Measurements from ENCODE around the gene TLR9.

Gene TLR9

DNA sequence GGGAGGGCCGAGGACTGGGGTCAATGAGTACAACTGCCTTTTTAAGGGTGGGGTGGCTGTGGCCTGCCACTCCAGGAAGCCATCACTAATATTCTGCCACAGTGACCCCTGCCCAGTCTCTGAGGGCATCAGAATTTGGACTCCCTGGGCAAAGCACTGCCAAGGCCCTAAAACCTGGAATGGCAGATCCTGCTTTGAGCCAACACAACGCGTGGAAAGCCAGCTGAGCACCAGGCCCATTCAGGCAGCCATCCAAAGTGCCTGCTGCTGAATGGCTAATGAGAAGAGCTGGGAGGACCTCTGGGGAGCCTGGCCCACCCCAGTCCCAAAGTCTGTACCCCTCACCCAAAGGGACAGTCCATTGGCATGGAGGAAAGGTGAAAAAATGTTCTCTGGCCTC lies 8.5 kb upstream of the TLR9 start:
- H3K36me3 ChIP-seq (ENCODE audit: control insufficient read depth, insufficient read depth, low read length) = peaks cover 33% of the 10 kb centered on the region
- H3K4me1 ChIP-seq (ENCODE audit: control insufficient read depth, insufficient read depth, low read length) = peaks cover 21% of the 10 kb centered on the region
- no peak overlapping the region for H3K27ac ChIP-seq (ENCODE audit: low read depth, low read length)
- no peak overlapping the region for H3K4me3 ChIP-seq (ENCODE audit: low read length)
- no peak overlapping the region for H3K9ac ChIP-seq (ENCODE audit: low read length)
- H3K27me3 ChIP-seq (ENCODE audit: control insufficient read depth, insufficient read depth, low read length) = no peaks in the 10 kb centered on the region

DNA sequence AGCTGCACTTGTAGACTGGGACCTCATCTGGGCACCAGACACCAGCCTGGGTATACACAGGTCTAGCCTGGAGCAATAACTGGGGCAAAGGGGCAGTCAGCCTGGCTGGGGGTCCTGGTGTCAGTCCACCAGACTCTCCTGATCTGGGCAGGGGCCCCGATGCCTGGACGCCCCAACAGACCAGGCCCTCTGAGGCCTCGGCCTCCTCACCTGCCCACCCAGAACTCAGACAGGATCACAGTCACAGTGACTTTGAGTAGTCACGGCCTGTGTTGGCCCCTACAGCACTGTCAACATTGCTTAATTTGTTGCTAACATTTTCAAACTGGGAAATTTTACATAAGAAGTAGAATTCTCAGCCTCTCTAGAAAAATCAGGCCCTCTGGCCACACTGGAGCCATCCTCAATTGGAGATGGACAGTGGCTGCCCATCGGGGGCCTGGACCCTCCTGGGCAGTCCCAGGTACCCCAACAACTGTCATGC lies 7.7 kb upstream of the TLR9 start:
- H3K9ac ChIP-seq (ENCODE audit: low read length) = no peak overlapping the region
- no peak overlapping the region for H3K4me3 ChIP-seq (ENCODE audit: low read length)
- H3K36me3 ChIP-seq (ENCODE audit: control insufficient read depth, insufficient read depth, low read length) = peaks cover 34% of the 10 kb centered on the region
- peaks cover 18% of the 10 kb centered on the region for H3K4me1 ChIP-seq (ENCODE audit: control insufficient read depth, insufficient read depth, low read length)
- H3K27ac ChIP-seq (ENCODE audit: low read depth, low read length) = no peak overlapping the region
- no peaks in the 10 kb centered on the region for H3K27me3 ChIP-seq (ENCODE audit: control insufficient read depth, insufficient read depth, low read length)

DNA sequence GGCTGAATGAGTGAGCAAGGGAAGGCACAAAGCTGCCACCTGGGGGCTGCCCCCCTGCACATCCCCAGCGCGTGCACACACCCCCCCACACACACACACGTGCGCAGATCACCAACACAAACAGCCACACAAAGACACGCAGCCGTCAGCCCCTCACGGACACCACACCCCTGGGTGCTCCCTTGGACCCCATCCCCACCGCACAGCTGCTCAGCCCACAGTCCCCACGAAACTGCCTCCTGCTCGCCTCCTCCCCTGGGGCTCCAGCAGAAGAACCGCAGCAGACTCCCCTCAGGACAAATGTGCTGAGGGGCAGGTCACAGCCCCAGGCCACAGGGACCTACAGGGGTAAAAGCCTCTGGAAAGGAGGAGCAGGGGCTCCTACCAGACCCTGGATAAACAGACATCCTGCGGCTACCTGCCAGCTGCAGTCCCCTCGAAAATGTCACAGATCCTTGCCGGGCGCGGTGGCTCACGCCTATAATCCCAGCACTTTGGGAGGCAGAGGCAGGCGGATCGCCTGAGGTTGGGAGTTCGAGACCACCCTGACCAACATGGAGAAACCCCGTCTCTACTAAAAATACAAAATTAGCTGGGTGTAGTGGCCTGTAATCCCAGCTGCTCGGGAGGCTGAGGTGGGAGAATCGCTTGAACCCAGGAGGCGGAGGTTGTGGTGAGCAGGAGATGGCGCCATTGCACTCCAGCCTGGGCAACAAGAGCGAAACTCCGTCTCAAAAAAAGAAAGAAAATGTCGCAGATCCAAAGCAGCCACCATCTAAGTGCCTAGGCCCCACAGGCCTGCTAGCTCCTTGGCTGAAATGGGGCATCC lies 7.0 kb upstream of the TLR9 start:
- no peak overlapping the region for H3K27ac ChIP-seq (ENCODE audit: low read depth, low read length)
- no peak overlapping the region for H3K4me3 ChIP-seq (ENCODE audit: low read length)
- no peaks in the 10 kb centered on the region for H3K27me3 ChIP-seq (ENCODE audit: control insufficient read depth, insufficient read depth, low read length)
- peaks cover 34% of the 10 kb centered on the region for H3K36me3 ChIP-seq (ENCODE audit: control insufficient read depth, insufficient read depth, low read length)
- H3K4me1 ChIP-seq (ENCODE audit: control insufficient read depth, insufficient read depth, low read length) = peaks cover 12% of the 10 kb centered on the region
- H3K9ac ChIP-seq (ENCODE audit: low read length) = no peak overlapping the region

DNA sequence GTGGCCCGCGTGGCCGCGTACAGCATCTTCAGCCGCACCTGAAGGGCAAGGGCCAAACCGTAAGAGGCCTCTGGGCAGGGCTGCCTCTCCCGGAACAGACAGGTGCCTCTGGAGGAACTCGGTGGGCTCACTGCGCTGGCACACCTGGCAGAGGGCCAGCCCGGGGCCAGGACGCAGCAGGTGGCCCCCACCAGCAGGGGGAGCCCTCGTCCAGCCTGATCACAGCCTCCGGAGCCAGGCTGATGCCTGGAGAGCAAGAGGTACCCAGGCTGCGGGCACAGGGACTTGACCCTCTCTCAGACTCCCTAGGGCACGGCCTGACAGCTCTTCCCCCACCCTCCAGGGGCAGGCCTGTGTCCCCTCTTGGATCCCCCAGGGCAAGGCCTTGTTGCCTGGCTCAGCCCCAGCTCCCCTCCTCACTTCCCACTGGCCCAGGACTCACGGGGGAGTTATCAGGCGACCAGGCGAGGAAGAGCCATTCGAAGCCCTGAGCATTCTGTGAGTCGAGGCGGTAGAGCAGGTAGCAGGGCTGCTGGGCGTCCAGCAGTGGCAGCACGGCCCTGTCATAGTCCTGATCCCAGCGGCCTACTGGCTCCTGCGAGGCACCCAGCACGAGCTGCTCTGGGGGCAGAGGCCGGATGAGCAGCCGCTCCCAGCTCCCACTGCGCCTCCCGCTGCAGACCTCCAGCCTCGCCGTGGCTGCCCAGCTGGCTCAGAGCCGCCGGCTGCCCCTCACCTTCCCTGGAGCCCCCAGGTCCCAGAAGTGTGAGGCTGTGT lies 6.2 kb upstream of the TLR9 start:
- peaks cover 34% of the 10 kb centered on the region for H3K36me3 ChIP-seq (ENCODE audit: control insufficient read depth, insufficient read depth, low read length)
- H3K4me1 ChIP-seq (ENCODE audit: control insufficient read depth, insufficient read depth, low read length) = peaks cover 5% of the 10 kb centered on the region

DNA sequence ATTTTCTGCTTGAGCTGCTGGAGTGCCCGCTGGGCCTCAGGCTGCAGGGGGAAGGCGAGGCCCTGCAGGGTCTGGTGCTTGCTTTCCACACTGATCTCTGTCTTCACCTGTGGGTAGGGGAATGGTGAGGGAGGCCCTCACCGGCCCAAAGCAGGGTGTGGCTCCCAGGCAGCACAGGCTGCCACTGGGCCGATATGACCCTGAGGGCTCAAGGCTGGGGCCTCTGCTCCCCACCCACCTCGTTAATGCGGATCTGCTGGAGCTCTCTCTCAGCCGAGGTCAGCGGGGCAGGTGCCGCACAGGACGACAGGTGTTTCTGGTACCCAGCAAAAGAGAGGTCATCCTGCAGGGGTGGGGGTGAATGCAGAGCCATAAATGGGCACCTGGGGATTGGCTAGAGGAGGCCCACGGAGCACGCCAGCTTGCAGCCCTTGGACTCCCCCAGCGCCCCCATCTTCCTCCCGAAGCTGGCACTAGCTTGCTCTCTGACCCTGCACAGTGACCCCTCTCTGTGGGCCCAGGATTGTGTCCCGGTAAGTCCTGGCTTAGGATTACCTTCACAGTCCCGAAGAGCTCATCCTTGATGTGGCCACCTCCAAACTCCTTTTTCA lies 5.5 kb upstream of the TLR9 start:
- no peaks in the 10 kb centered on the region for H3K27me3 ChIP-seq (ENCODE audit: control insufficient read depth, insufficient read depth, low read length)
- H3K36me3 ChIP-seq (ENCODE audit: control insufficient read depth, insufficient read depth, low read length) = peaks cover 34% of the 10 kb centered on the region
- H3K4me1 ChIP-seq (ENCODE audit: control insufficient read depth, insufficient read depth, low read length) = peaks cover 4% of the 10 kb centered on the region
- H3K27ac ChIP-seq (ENCODE audit: low read depth, low read length) = no peak overlapping the region
- H3K9ac ChIP-seq (ENCODE audit: low read length) = no peak overlapping the region
- H3K4me3 ChIP-seq (ENCODE audit: low read length) = no peak overlapping the region

More for the DNA sequence above, 6.2 kb upstream of the TLR9 start:
- Histone ChIP-seq H3K9ac (ENCODE audit: low read length) (no peak overlapping the region), H3K27me3 (ENCODE audit: control insufficient read depth, insufficient read depth, low read length) (no peaks in the 10 kb centered on the region), H3K4me3 (ENCODE audit: low read length) (peak overlapping the region; percentile 21), H3K27ac (ENCODE audit: low read depth, low read length) (no peak overlapping the region)

DNA sequence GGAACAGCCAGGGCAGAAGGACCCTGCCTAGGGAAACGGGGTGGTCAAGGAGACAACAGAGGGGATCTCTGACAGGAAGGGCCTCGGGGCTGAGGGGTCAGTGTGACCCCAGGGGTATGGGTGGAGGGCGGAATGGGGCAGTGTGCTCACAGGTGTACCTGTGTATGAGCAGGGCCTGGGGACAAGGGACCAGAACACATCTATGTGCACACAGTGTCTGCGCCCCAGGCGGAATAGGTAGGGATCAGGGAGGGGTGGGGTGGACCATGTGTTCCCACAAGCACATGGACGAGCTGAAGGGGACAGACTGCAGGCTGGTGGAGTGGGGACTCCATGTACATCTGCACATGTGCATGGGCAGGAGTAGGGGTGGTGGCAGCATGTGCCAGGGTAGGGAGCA lies 5.0 kb upstream of the TLR9 start:
- no peak overlapping the region for H3K27ac ChIP-seq (ENCODE audit: low read depth, low read length)
- no peak overlapping the region for H3K4me3 ChIP-seq (ENCODE audit: low read length)
- no peak overlapping the region for H3K9ac ChIP-seq (ENCODE audit: low read length)
- H3K36me3 ChIP-seq (ENCODE audit: control insufficient read depth, insufficient read depth, low read length) = peaks cover 34% of the 10 kb centered on the region
- H3K4me1 ChIP-seq (ENCODE audit: control insufficient read depth, insufficient read depth, low read length) = peaks cover 1% of the 10 kb centered on the region
- H3K27me3 ChIP-seq (ENCODE audit: control insufficient read depth, insufficient read depth, low read length) = no peaks in the 10 kb centered on the region

DNA sequence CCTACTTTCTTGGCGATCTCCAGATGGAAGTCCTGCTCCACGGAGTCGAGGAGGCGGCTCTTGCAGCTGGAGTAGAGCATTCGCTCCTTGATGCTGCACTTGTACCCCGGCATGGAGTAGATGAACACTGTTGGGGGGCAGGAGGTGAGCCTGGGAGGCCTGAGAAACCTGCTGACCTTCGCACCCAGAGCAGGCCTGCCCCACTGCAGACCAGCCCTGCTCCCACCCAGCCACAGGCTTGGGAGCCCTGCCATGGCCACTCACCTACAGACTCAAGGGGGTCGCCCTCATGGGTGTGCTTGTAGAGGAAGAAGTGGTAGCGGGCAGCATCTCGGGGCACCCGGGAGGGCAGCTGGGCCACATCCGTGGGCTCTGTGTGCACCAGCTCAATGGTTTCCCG lies 4.2 kb upstream of the TLR9 start:
- H3K4me1 ChIP-seq (ENCODE audit: control insufficient read depth, insufficient read depth, low read length) = no peaks in the 10 kb centered on the region
- no peak overlapping the region for H3K4me3 ChIP-seq (ENCODE audit: low read length)
- H3K36me3 ChIP-seq (ENCODE audit: control insufficient read depth, insufficient read depth, low read length) = peaks cover 34% of the 10 kb centered on the region
- H3K9ac ChIP-seq (ENCODE audit: low read length) = no peak overlapping the region
- H3K27ac ChIP-seq (ENCODE audit: low read depth, low read length) = no peak overlapping the region
- H3K27me3 ChIP-seq (ENCODE audit: control insufficient read depth, insufficient read depth, low read length) = no peaks in the 10 kb centered on the region

DNA sequence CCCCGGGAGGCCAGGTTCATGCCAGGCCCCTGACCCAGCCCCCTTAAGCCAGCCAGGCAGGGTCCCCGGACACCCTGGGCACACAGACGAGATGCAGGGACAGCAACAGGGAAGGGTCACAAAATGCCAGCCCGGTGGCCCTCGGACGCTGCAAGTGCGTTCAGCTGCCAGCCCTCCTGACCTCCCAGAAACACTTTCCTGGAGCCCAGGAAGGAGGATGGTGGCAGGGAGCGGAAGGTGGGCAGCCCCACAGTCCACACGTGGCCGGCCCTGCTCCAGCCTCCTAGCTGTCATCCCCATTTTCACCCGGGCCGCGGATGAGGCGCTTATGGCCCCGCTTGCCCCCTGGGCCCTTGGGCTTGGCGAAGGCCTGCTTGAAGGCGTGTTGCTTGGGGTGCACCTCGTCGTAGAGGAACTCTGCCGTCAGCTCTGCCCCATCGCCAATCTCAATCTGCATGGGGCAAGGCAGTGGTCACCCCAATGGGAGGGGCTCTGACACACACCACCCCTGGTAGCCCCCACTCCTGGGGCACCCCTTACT lies 3.4 kb upstream of the TLR9 start:
- Histone ChIP-seq H3K9ac (ENCODE audit: low read length) (no peak overlapping the region), H3K36me3 (ENCODE audit: control insufficient read depth, insufficient read depth, low read length) (peaks cover 28% of the 10 kb centered on the region), H3K27me3 (ENCODE audit: control insufficient read depth, insufficient read depth, low read length) (no peaks in the 10 kb centered on the region)

DNA sequence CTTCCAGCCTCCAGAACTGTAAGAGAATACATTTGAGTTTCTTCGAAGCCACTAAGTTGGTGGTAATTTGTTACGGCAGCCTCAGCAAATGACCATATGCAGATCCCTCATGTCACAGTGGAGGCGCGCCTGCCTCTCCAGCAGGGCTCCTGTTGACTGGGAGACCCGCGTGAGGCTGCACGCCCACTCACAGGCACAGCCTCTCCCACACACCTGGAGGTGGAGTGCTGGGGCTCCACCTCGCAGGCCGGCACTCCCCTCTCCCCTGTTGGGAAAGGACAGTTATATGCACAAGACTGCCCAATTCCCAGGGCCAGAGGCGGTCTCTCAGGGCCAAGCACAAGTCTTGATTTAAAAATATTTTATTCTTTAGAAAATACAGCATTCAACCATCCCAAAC lies 2.8 kb upstream of the TLR9 start:
- H3K27me3 ChIP-seq (ENCODE audit: control insufficient read depth, insufficient read depth, low read length) = no peaks in the 10 kb centered on the region
- H3K9ac ChIP-seq (ENCODE audit: low read length) = no peak overlapping the region
- no peaks in the 10 kb centered on the region for H3K4me1 ChIP-seq (ENCODE audit: control insufficient read depth, insufficient read depth, low read length)
- H3K27ac ChIP-seq (ENCODE audit: low read depth, low read length) = no peak overlapping the region
- peaks cover 28% of the 10 kb centered on the region for H3K36me3 ChIP-seq (ENCODE audit: control insufficient read depth, insufficient read depth, low read length)
- H3K4me3 ChIP-seq (ENCODE audit: low read length) = no peak overlapping the region

More for the DNA sequence above, 3.4 kb upstream of the TLR9 start:
- Histone ChIP-seq H3K4me3 (ENCODE audit: low read length) (no peak overlapping the region), H3K4me1 (ENCODE audit: control insufficient read depth, insufficient read depth, low read length) (no peaks in the 10 kb centered on the region), H3K27ac (ENCODE audit: low read depth, low read length) (no peak overlapping the region)

DNA sequence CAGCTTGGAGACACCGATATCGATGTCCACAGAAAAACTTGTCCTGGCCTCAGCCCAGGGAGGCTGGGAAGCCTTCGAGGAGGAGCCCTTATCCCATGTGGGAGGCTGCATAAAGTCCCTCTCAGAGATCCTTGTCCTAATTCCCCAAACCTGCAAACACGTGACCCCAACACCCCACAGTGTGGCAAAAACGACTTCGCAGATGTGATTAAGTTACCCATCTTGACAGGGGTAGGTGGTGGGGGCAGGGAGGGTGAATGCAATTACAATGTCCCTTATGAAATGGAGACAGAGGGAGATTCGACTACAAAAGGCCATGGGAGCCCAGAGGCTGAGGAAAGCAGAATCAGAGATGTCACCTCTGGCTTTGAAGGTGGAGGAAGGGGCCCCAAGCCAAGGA lies 2.3 kb upstream of the TLR9 start:
- Histone ChIP-seq H3K4me3 (ENCODE audit: low read length) (no peak overlapping the region), H3K36me3 (ENCODE audit: control insufficient read depth, insufficient read depth, low read length) (peaks cover 28% of the 10 kb centered on the region), H3K9ac (ENCODE audit: low read length) (no peak overlapping the region), H3K27ac (ENCODE audit: low read depth, low read length) (no peak overlapping the region), H3K4me1 (ENCODE audit: control insufficient read depth, insufficient read depth, low read length) (no peaks in the 10 kb centered on the region), H3K27me3 (ENCODE audit: control insufficient read depth, insufficient read depth, low read length) (no peaks in the 10 kb centered on the region)

DNA sequence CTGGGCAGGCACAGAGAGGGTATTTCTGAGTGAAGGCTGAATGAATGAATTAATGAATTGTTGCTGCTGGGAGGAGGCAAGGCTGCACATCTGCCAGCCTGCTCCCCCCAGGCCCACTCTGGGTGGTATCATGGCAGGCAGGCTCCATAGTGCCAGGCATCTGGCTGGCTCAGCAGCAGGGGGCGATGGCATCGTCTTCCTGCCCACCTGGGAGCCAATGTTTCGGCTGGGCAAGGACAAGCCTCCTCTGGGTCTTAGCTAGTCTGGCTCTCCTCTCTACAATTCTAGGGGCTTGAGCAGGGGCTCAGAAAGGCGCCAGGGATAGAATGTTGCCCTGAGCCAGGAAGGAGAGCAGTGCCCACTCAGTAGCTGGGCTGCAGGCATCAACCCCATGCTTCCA lies 1.7 kb upstream of the TLR9 start:
- Histone ChIP-seq H3K27me3 (ENCODE audit: control insufficient read depth, insufficient read depth, low read length) (no peaks in the 10 kb centered on the region), H3K4me1 (ENCODE audit: control insufficient read depth, insufficient read depth, low read length) (no peaks in the 10 kb centered on the region), H3K27ac (ENCODE audit: low read depth, low read length) (no peak overlapping the region), H3K36me3 (ENCODE audit: control insufficient read depth, insufficient read depth, low read length) (peaks cover 28% of the 10 kb centered on the region), H3K9ac (ENCODE audit: low read length) (no peak overlapping the region), H3K4me3 (ENCODE audit: low read length) (no peak overlapping the region)

DNA sequence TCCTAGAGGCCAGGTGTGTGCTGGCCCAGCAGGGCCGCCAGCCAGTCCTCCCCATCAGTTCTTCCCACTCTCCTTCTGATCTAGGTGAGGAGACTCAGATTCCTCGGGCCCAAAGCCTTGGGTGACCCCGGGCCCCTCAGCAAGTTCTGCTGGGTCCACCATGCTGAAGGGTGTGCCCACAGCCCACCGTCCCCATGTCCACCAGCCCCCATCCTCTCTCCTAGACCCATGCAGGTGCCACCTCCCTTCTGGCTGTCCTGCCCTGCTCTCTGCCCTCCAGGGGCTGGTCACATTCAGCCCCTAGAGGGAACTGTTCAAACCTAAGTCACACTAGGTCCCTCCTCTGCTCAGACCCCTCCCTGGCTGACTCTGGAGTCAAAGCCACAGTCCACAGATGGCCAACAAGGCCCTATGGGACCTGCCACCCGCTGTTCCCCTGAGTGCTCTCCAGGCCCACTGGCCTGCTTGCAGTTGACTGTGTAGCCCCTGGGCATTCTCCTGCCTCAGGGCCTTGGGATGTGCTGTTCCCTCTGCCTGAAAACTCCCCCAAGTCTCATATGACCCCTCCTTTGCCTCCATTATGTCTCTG lies 878 bp upstream of the TLR9 start:
- H3K27me3 ChIP-seq (ENCODE audit: control insufficient read depth, insufficient read depth, low read length) = no peaks in the 10 kb centered on the region
- no peak overlapping the region for H3K4me3 ChIP-seq (ENCODE audit: low read length)
- H3K27ac ChIP-seq (ENCODE audit: low read depth, low read length) = no peak overlapping the region
- peaks cover 24% of the 10 kb centered on the region for H3K36me3 ChIP-seq (ENCODE audit: control insufficient read depth, insufficient read depth, low read length)
- H3K4me1 ChIP-seq (ENCODE audit: control insufficient read depth, insufficient read depth, low read length) = no peaks in the 10 kb centered on the region
- no peak overlapping the region for H3K9ac ChIP-seq (ENCODE audit: low read length)

All from rectal smooth muscle tissue (tissue), 1 donor.